K562 (cell line): ENCODE results near the gene KCNH2. TPM values are rescaled to one million over a fixed set of nuclear protein-coding genes. Genes with fewer than 3 reads are reported as not detected.

ENCODE experiments used
- CHCHD3 ChIP-seq: fragments of 250-450 bp; sonication (Bioruptor Pico); IDR thresholded peaks from 2 replicates; pipeline ENCODE4 v2.1.2; 2022; ENCODE audit warnings: mild to moderate bottlenecking
- EZH2 ChIP-seq: IDR thresholded peaks from 2 replicates; pipeline ENCODE4 v1.6.1; 2012; ENCODE audit warnings: low read depth, mild to moderate bottlenecking, inconsistent platforms, low read length, borderline replicate concordance
- ILK ChIP-seq: fragments of 450-650 bp; IDR thresholded peaks from 2 replicates; pipeline ENCODE4 v1.6.1; 2016; ENCODE audit warnings: missing genetic modification characterization, low read depth, mild to moderate bottlenecking, missing compliant biosample characterization, moderate library complexity, borderline replicate concordance
- RBM25 ChIP-seq: fragments of 200-400 bp; formaldehyde crosslinking; IDR thresholded peaks from 2 replicates; pipeline ENCODE4 v1.6.1; 2018; ENCODE audit warnings: low read length, low read depth, moderate library complexity; ENCODE audit not compliant: severe bottlenecking
- RFX7 ChIP-seq: fragments of 250-450 bp; sonication (Bioruptor Pico); IDR thresholded peaks from 2 replicates; pipeline ENCODE4 v1.5.1; 2021; ENCODE audit warnings: mild to moderate bottlenecking
- ZNF133 ChIP-seq: fragments of 250-450 bp; sonication (Bioruptor Pico); IDR thresholded peaks from 2 replicates; pipeline ENCODE4 v1.4.0; 2020; ENCODE audit warnings: mild to moderate bottlenecking
- ZNF184 ChIP-seq: sonication (generic); formaldehyde crosslinking; IDR thresholded peaks from 2 replicates; pipeline ENCODE4 v1.5.0; 2020; ENCODE audit warnings: missing genetic modification reagents
- ZNF408 ChIP-seq: fragments of 250-450 bp; sonication (Bioruptor Pico); IDR thresholded peaks from 2 replicates; pipeline ENCODE4 v1.4.0; 2020; ENCODE audit warnings: low read depth, mild to moderate bottlenecking, moderate library complexity
- polyA plus RNA-seq, 8 experiments: library from polyadenylated mRNA; depleted of rRNA in 4 of 8; stranded (reverse) in 5 of 8; unstranded in 3 of 8; fragments of >200 nt; fragmentation: Nextera tagmentation in 2 of 8; fragmentation: Illumina TruSeq in 1 of 8; extraction: Ambion mirVana in 2 of 8; extraction: Trizol in 1 of 8; gene quantifications; 2 replicates each; pipeline versions ENCODE4 v1.2.1 to v1.2.3, GENCODE V29; 2011 to 2014; ENCODE audit warnings: inconsistent platforms in 1 of 8, missing spikeins in 1 of 8
- total RNA-seq, 7 experiments: library from RNA; depleted of rRNA in 6 of 7; stranded (reverse); fragments of >200 nt in 6 of 7; fragmentation: Illumina TruSeq in 2 of 7; extraction: Trizol in 2 of 7; gene quantifications; 2 replicates each; pipeline versions ENCODE4 v1.2.1 to v1.2.3, GENCODE V29; 2011 to 2021; ENCODE audit warnings: low replicate concordance in 1 of 7
- TF ChIP-seq, protein P1 (sequence below), 2 experiments: fragments of 450-650 bp in 1 of 2; sonication (generic) in 1 of 2; formaldehyde crosslinking in 1 of 2; IDR thresholded peaks; 2 replicates each; pipeline versions ENCODE4 v1.7.1 to v1.9.0; 2016 to 2022; ENCODE audit warnings: inconsistent platforms in 1 of 2, mild to moderate bottlenecking in 1 of 2, missing genetic modification reagents in 1 of 2
- TF ChIP-seq, protein P2 (sequence below): fragments of 250-450 bp; sonication (Bioruptor Pico); IDR thresholded peaks from 2 replicates; pipeline ENCODE4 v1.4.0; 2020; ENCODE audit warnings: mild to moderate bottlenecking, moderate library complexity

KCNH2 gene
- total and polyA plus RNA-seq, 9 of the 15 experiments (the other 6 are each of a cell fraction or from before 2014, with no cell fraction given): 18.1 to 368 (median 218) TPM

DNA sequence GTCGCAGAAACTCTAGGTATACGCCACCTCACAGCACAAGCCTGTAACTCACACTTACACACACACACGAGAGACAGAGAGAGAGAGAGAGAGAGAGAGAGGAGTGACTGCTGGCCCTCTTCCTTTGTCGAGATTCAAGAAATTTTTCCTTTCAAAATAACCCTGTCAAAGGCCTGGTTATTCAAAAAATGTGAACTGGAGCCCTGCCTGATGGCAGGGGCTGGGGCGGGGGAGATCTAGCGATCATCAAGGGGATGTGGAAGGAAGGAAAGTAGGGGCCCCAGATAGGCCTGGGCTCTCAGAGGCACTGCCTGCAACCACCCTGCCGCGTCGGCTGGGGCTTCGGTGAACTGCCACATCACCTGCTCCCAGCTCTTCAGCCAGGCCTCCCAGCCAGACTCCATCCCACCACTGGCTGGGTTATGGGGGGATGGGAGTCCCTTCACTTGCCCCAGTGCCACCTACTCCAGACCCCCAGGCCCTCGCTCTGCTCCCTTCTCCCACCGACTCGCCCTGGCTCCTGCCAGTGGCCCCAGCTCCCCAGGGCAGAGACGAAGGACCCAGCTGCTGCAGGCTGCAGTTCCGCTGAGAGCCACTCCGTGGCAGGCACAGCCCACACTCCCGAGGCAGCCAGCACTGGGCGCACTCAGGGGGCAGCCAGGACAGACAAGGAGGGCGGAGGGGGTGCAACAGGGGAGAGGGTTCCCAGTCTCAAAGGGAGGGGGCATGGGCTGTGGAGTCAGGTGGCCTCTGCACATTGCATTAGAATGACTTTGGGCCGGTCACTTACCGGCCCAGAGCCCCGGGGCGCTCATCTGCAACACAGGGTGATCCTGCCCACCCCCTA lies 15.3 kb downstream of the KCNH2 start (continued):
- TF ChIP-seq, protein P1, sequence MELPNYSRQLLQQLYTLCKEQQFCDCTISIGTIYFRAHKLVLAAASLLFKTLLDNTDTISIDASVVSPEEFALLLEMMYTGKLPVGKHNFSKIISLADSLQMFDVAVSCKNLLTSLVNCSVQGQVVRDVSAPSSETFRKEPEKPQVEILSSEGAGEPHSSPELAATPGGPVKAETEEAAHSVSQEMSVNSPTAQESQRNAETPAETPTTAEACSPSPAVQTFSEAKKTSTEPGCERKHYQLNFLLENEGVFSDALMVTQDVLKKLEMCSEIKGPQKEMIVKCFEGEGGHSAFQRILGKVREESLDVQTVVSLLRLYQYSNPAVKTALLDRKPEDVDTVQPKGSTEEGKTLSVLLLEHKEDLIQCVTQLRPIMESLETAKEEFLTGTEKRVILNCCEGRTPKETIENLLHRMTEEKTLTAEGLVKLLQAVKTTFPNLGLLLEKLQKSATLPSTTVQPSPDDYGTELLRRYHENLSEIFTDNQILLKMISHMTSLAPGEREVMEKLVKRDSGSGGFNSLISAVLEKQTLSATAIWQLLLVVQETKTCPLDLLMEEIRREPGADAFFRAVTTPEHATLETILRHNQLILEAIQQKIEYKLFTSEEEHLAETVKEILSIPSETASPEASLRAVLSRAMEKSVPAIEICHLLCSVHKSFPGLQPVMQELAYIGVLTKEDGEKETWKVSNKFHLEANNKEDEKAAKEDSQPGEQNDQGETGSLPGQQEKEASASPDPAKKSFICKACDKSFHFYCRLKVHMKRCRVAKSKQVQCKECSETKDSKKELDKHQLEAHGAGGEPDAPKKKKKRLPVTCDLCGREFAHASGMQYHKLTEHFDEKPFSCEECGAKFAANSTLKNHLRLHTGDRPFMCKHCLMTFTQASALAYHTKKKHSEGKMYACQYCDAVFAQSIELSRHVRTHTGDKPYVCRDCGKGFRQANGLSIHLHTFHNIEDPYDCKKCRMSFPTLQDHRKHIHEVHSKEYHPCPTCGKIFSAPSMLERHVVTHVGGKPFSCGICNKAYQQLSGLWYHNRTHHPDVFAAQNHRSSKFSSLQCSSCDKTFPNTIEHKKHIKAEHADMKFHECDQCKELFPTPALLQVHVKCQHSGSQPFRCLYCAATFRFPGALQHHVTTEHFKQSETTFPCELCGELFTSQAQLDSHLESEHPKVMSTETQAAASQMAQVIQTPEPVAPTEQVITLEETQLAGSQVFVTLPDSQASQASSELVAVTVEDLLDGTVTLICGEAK (IDR thresholded peaks at IDR 0.05): no peak
- TF ChIP-seq, protein P1 (CRISPR knock-in tag; IDR thresholded peaks at IDR 0.05): no peak
- TF ChIP-seq ILK (tag) (no peak), RFX7 (CRISPR knock-in tag) (no peak), ZNF133 (CRISPR knock-in tag) (no peak), ZNF184 (CRISPR knock-in tag) (no peak), RBM25 (no peak), EZH2 (no peak), CHCHD3 (CRISPR knock-in tag) (no peak), ZNF408 (CRISPR knock-in tag) (no peak)
- TF ChIP-seq, protein P2, sequence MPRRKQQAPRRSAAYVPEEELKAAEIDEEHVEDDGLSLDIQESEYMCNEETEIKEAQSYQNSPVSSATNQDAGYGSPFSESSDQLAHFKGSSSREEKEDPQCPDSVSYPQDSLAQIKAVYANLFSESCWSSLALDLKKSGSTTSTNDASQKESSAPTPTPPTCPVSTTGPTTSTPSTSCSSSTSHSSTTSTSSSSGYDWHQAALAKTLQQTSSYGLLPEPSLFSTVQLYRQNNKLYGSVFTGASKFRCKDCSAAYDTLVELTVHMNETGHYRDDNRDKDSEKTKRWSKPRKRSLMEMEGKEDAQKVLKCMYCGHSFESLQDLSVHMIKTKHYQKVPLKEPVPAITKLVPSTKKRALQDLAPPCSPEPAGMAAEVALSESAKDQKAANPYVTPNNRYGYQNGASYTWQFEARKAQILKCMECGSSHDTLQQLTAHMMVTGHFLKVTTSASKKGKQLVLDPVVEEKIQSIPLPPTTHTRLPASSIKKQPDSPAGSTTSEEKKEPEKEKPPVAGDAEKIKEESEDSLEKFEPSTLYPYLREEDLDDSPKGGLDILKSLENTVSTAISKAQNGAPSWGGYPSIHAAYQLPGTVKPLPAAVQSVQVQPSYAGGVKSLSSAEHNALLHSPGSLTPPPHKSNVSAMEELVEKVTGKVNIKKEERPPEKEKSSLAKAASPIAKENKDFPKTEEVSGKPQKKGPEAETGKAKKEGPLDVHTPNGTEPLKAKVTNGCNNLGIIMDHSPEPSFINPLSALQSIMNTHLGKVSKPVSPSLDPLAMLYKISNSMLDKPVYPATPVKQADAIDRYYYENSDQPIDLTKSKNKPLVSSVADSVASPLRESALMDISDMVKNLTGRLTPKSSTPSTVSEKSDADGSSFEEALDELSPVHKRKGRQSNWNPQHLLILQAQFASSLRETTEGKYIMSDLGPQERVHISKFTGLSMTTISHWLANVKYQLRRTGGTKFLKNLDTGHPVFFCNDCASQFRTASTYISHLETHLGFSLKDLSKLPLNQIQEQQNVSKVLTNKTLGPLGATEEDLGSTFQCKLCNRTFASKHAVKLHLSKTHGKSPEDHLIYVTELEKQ (CRISPR knock-in tag): no peak
